ENCODE measurements around the gene PIEZO2. TPM values are rescaled to one million over a fixed set of nuclear protein-coding genes. Genes with fewer than 3 reads are reported as not detected.
"Not testable (repeated sequence)": the region's sequence is repeated elsewhere in the genome, so short reads cannot be mapped to it uniquely, and the experiment has no call there.

PIEZO2 gene
- polyA plus RNA-seq, 6 donors from 2014 or later = 0.21 TPM; not detected in 5

GRCh38 chr18:10847408-10847790, 302.0 kb downstream of the PIEZO2 start:
- ATAC-seq (ENCODE audit: low read depth in 2 of 2) = no peak
- Mint-ChIP-seq H3K4me3 (no peak overlapping the region), H3K9me3 (peaks cover 0 to 5% (median 3%) of the 10 kb centered on the region in 7 donors), H3K36me3 (no peaks in the 10 kb centered on the region), H3K4me1 (no peaks in the 10 kb centered on the region), H3K27ac (no peak overlapping the region), H3K27me3 (peaks cover 0 to 12% (median 2%) of the 10 kb centered on the region in 3 donors)
- DNase-seq = no peak

- no peaks in the 10 kb centered on the region for H3K4me1 Mint-ChIP-seq
- no peak overlapping the region for H3K27ac Mint-ChIP-seq
- H3K4me3 Mint-ChIP-seq = no peak overlapping the region
- ATAC-seq (ENCODE audit: low read depth in 2 of 2) (no peak), DNase-seq (no peak)
- peaks cover 0 to 5% (median 3%) of the 10 kb centered on the region in 7 donors for H3K9me3 Mint-ChIP-seq
- H3K36me3 Mint-ChIP-seq = no peaks in the 10 kb centered on the region
- H3K27me3 Mint-ChIP-seq = peaks cover 0 to 10% (median 0%) of the 10 kb centered on the region in 3 donors
Observed at GRCh38 chr18:10846657-10847407, 302.5 kb downstream of the PIEZO2 start.

DNA sequence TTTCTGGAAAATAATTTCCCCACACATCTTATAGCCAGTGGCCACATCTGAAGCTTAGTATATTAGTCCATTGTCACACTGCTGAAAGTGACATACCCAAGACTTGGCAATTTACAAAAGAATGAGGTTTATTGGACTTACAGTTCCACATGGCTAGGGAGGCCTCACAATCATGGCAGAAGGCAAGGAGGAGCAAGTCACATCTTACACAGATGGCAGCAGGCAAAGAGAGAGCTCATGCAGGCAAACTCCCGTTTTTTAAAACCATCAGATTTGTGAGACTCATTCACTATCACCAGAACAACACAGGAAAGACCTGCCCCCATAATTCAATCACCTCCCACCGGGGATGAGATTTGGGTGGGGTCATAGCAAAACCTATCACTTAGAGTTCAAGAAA, 303.3 kb downstream of the PIEZO2 start:
- H3K4me1 Mint-ChIP-seq; H3K4me3 Mint-ChIP-seq; H3K36me3 Mint-ChIP-seq; ATAC-seq (ENCODE audit: low read depth in 2 of 2); H3K9me3 Mint-ChIP-seq; H3K27ac Mint-ChIP-seq; DNase-seq: not testable (repeated sequence)
- H3K27me3 Mint-ChIP-seq = peaks cover 0 to 14% (median 2%) of the 10 kb centered on the region in 3 donors

- Mint-ChIP-seq H3K9me3 (peaks cover 2 to 5% (median 3%) of the 10 kb centered on the region in 7 donors), H3K4me3 (no peak overlapping the region), H3K27ac (no peak overlapping the region), H3K4me1 (no peaks in the 10 kb centered on the region), H3K27me3 (peaks cover 0 to 11% (median 7%) of the 10 kb centered on the region in 3 donors), H3K36me3 (no peaks in the 10 kb centered on the region)
- no peak for ATAC-seq (ENCODE audit: low read depth in 2 of 2)
- DNase-seq = no peak
Observed at GRCh38 chr18:10843565-10843964, 305.8 kb downstream of the PIEZO2 start.

DNA sequence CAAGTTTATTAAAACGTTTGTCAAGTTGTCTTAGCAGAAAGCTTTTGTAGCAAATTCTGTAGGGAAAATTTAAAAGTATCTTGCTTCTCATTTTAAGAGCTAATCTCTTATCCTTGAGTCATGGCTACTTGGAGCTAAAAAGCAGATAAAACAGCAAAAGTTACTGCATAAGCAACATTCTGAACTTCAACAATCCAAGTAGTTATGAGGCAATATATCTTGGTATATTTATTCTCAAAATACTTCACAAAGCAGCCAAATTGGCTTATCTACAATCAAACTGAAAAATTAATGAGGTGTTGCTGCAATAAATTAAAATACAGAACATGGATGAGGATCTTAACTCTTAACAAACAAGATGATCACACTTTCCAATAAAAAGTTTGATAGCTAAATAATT, 306.5 kb downstream of the PIEZO2 start:
- ATAC-seq (ENCODE audit: low read depth in 2 of 2) = no peak
- peaks cover 2 to 5% (median 3%) of the 10 kb centered on the region in 7 donors for H3K9me3 Mint-ChIP-seq

DNA sequence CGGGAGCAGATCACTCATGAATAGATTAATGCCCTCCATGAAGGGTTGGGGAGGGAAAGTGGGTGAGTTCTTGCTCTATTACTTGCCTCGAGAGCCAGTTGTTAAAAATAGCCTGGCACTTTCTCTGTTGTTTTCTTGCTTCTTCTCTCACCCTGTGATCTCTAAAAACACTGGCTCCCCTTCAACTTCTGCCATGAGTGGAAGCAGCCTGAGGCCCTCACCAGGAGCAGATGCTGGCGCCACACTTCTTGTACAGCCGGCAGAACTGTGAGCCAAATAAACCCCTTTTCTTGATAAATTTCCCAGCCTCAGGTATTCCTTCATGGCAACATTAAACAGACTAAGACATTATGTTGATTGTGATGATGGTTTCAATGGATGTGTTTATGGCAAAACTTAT, 307.0 kb downstream of the PIEZO2 start:
- Mint-ChIP-seq H3K4me1 (no peaks in the 10 kb centered on the region), H3K9me3 (peaks cover 2 to 5% (median 3%) of the 10 kb centered on the region in 7 donors), H3K27me3 (peaks cover 3 to 17% (median 7%) of the 10 kb centered on the region in 3 donors), H3K4me3 (no peak overlapping the region), H3K36me3 (no peaks in the 10 kb centered on the region), H3K27ac (no peak overlapping the region)
- DNase-seq = no peak
- no peak for ATAC-seq (ENCODE audit: low read depth in 2 of 2)

More for the DNA sequence above, 306.5 kb downstream of the PIEZO2 start:
- Mint-ChIP-seq H3K27me3 (peaks cover 0 to 12% (median 7%) of the 10 kb centered on the region in 3 donors), H3K4me1 (no peaks in the 10 kb centered on the region), H3K4me3 (no peak overlapping the region), H3K27ac (no peak overlapping the region), H3K36me3 (no peaks in the 10 kb centered on the region)
- DNase-seq = no peak

GRCh38 chr18:10841203-10841602, 308.2 kb downstream of the PIEZO2 start:
- peaks cover 10 to 28% (median 14%) of the 10 kb centered on the region in 3 donors for H3K27me3 Mint-ChIP-seq

GRCh38 chr18:10840743-10841142, 308.6 kb downstream of the PIEZO2 start:
- Mint-ChIP-seq H3K27me3 (peaks cover 10 to 28% (median 19%) of the 10 kb centered on the region in 3 donors), H3K36me3 (no peaks in the 10 kb centered on the region), H3K9me3 (peaks cover 0 to 5% (median 1%) of the 10 kb centered on the region in 7 donors), H3K4me3 (no peak overlapping the region), H3K4me1 (no peaks in the 10 kb centered on the region), H3K27ac (no peak overlapping the region)
- no peak for DNase-seq
- ATAC-seq (ENCODE audit: low read depth in 2 of 2) = no peak

More at GRCh38 chr18:10841203-10841602, 308.2 kb downstream of the PIEZO2 start:
- DNase-seq (no peak), ATAC-seq (ENCODE audit: low read depth in 2 of 2) (no peak)
- H3K9me3 Mint-ChIP-seq = peaks cover 2 to 6% (median 4%) of the 10 kb centered on the region in 7 donors
- H3K36me3 Mint-ChIP-seq = no peaks in the 10 kb centered on the region
- H3K4me3 Mint-ChIP-seq = no peak overlapping the region
- H3K27ac Mint-ChIP-seq = no peak overlapping the region
- H3K4me1 Mint-ChIP-seq = no peaks in the 10 kb centered on the region

DNA sequence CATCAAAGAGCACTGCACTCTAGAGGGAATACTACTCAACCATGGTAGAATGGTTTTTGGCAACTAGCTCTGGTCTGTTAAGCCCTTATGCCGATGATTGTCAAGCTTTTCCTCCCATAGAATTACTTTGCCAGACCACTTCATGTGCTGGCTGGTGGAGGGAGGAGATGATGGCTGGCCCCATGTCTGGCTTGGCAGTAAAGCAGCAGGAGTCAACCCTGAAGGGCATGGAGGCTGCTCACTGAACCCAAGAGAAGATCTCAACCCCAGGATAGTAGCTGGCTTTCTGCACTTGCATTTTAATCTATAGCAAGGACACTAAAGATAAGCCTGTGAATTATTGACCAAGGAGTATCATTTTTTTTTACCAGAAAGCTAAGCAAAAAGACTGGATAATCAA, 309.9 kb downstream of the PIEZO2 start:
- Mint-ChIP-seq H3K4me3 (no peak overlapping the region), H3K36me3 (no peaks in the 10 kb centered on the region), H3K9me3 (peaks cover 0 to 5% (median 1%) of the 10 kb centered on the region in 7 donors), H3K27ac (no peak overlapping the region), H3K4me1 (no peaks in the 10 kb centered on the region), H3K27me3 (peaks cover 10 to 28% (median 20%) of the 10 kb centered on the region in 3 donors)
- DNase-seq (no peak), ATAC-seq (ENCODE audit: low read depth in 2 of 2) (no peak)

DNA sequence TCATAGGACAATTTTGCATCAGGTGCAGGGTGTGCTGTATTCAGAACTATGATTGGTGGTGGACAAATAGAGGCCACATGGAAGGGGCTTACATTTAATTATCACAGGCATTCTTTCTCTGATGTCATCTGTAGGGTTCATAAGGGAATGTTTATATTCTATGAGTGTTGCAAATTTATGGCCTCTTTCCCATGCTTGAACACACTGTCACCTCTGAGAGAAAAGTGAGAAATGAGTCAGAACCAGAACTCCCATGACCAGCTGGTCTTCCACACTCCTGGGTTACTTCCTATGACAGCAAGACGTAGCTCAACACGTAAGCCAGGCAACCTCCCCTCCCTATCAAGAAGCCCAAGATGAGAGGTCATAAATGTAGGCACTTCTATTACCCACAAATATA, 310.8 kb downstream of the PIEZO2 start:
- Mint-ChIP-seq H3K36me3 (no peaks in the 10 kb centered on the region), H3K4me1 (no peaks in the 10 kb centered on the region)

DNA sequence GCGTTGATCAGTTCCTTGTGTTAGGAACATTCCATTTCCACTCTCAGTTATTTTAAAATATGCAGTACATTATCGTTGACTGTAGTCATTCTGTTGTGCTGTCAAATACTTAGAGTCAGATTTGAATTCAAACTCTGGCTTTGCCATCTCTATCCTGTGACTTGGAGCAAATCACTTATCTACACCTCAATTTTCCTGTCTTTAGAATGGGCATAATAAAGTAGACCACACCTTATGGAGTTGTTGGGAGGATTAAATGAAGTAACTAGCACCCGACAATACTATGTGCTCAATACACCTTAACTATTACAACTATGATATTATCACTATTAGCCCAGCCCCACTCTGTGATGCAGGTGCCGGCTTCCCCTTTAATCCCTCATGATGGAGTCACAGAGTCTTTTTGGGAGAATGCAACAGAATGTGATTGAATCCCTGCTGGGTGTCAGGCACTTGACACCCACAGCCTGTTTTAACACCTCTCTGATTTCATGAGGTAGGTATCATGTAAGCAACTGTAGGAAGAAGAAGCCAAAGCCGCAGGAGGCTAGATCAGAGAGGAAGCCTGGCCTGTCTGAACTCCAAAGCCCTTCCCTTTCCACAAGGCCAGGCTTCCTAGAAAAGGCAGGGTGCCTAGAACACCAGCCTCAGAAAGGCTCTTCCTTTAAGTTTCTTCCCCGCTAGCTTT, 315.1 kb downstream of the PIEZO2 start:
- no peak for ATAC-seq (ENCODE audit: low read depth in 2 of 2)
- Mint-ChIP-seq H3K4me3 (no peak overlapping the region), H3K27ac (no peak overlapping the region), H3K36me3 (no peaks in the 10 kb centered on the region), H3K9me3 (peaks cover 2 to 17% (median 7%) of the 10 kb centered on the region in 7 donors), H3K27me3 (peaks cover 12 to 26% (median 20%) of the 10 kb centered on the region in 3 donors), H3K4me1 (no peaks in the 10 kb centered on the region)
- no peak for DNase-seq

More for the DNA sequence above, 310.8 kb downstream of the PIEZO2 start:
- no peak for ATAC-seq (ENCODE audit: low read depth in 2 of 2)
- no peak overlapping the region for H3K4me3 Mint-ChIP-seq
- peaks cover 0 to 5% (median 1%) of the 10 kb centered on the region in 7 donors for H3K9me3 Mint-ChIP-seq
- no peak overlapping the region for H3K27ac Mint-ChIP-seq
- no peak for DNase-seq
- H3K27me3 Mint-ChIP-seq = peaks cover 10 to 28% (median 20%) of the 10 kb centered on the region in 3 donors

DNA sequence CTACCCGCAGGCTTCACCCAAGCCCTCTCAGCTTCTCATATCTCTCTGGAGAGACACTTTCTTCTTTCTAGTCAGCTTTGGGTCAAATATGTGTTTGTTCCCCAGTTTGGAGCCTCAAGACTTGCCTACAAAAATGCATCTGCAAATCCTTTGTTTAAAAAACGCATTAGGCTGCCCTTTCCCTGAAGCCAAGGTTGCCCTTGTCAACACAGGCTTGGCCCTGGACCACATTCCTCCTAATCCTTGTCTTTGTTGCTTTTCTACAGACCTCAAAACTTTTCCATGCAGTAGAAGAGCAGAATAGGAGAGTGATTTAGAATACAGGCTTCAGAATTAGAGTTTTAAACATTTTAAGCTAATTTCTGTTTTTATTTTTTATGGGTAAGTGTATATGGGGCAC, 315.7 kb downstream of the PIEZO2 start:
- peaks cover 18 to 26% (median 20%) of the 10 kb centered on the region in 3 donors for H3K27me3 Mint-ChIP-seq

DNA sequence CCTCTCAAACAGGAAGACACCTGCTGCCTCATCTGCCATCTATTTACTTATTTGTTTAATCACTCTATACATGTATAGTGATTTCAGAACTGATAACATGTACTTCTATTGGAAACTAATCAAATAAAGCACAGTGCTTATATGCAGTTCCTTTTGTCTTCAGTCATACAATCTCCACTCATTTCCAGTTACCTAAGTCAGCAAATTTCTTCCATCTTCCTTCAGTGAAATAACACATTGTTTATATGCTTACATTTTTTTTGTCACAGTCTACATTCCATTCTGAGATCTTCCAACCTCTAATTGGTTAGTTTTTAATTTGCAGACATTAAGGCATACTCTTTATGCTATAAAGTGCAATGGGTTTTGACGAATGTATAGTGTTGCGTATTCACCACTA, 323.0 kb downstream of the PIEZO2 start:
- Mint-ChIP-seq H3K4me3 (no peak overlapping the region), H3K27ac (no peak overlapping the region), H3K27me3 (peaks cover 30 to 48% (median 34%) of the 10 kb centered on the region in 3 donors), H3K9me3 (peaks cover 4 to 29% (median 9%) of the 10 kb centered on the region in 7 donors), H3K4me1 (no peaks in the 10 kb centered on the region), H3K36me3 (peaks cover 0 to under 1% of the 10 kb centered on the region in 2 donors)
- ATAC-seq (ENCODE audit: low read depth in 2 of 2) = no peak
- no peak for DNase-seq

More for the DNA sequence above, 315.7 kb downstream of the PIEZO2 start:
- ATAC-seq (ENCODE audit: low read depth in 2 of 2) (no peak), DNase-seq (no peak)
- Mint-ChIP-seq H3K4me3 (no peak overlapping the region), H3K27ac (no peak overlapping the region), H3K4me1 (no peaks in the 10 kb centered on the region), H3K36me3 (no peaks in the 10 kb centered on the region), H3K9me3 (peaks cover 2 to 19% (median 8%) of the 10 kb centered on the region in 7 donors)
